H1 (cell line): ENCODE results near the gene SMIM44. TPM values are rescaled to one million over a fixed set of nuclear protein-coding genes. Genes with fewer than 3 reads are reported as not detected.

Source experiments
- CTCF ChIA-PET: fragments of 300-600 bp; sonication (Branson Sonifier 250); formaldehyde crosslinking; loops from one replicate; lab custom pipeline; 2021; ENCODE audit not compliant: partially characterized antibody; lab: Charles Lee
- POLR2A ChIA-PET: fragments of 300-600 bp; sonication (Branson Sonifier 250); formaldehyde crosslinking; loops from one replicate; lab custom pipeline; 2021; ENCODE audit warnings: inconsistent platforms; ENCODE audit not compliant: partially characterized antibody; lab: Charles Lee
- DNase-seq, 2 experiments: peaks; one replicate each; pipeline versions ENCODE4 v3.0.0 to v3.0.0-alpha.2; 2010 to 2022; ENCODE audit warnings: low spot score in 2 of 2, low read depth in 1 of 2, mixed read lengths in 1 of 2
- FAIRE-seq: peaks from 2 replicates; lab custom pipeline; 2011; peaks lifted over from hg19 to GRCh38; lab: Jason Lieb, UNC
- H2AFZ ChIP-seq: 2 replicates; pipeline ENCODE4 v1.8.1; 2012; ENCODE audit warnings: low read length, inconsistent platforms
- H2AK5ac ChIP-seq: 2 replicates; pipeline ENCODE4 v1.6.1; 2013; ENCODE audit warnings: low read depth, low read length
- H2BK120ac ChIP-seq: replicated peaks from 2 replicates; pipeline ENCODE3; 2013; ENCODE audit warnings: low read depth, low read length, inconsistent platforms
- H2BK12ac ChIP-seq: 2 replicates; pipeline ENCODE4 v1.6.1; 2013; ENCODE audit warnings: low read depth, low read length
- H2BK15ac ChIP-seq: 2 replicates; pipeline ENCODE4 v1.6.1; 2013; ENCODE audit warnings: low read length
- H2BK20ac ChIP-seq: 2 replicates; pipeline ENCODE4 v1.6.1; 2013; ENCODE audit warnings: low read length
- H2BK5ac ChIP-seq: 2 replicates; pipeline ENCODE4 v1.6.1; 2013; ENCODE audit warnings: low read depth, low read length
- H3K14ac ChIP-seq: 2 replicates; pipeline ENCODE4 v1.6.1; 2013; ENCODE audit warnings: inconsistent platforms; ENCODE audit not compliant: insufficient read length
- H3K18ac ChIP-seq: 2 replicates; pipeline ENCODE4 v1.6.1; 2013; ENCODE audit warnings: low read length; ENCODE audit errors: extremely low read depth
- H3K23ac ChIP-seq: 2 replicates; pipeline ENCODE4 v1.6.1; 2013; ENCODE audit warnings: inconsistent platforms; ENCODE audit not compliant: insufficient read length
- H3K23me2 ChIP-seq: 2 replicates; pipeline ENCODE4 v1.6.1; 2013; ENCODE audit warnings: low read depth, low read length
- H3K27ac ChIP-seq: 2 replicates; pipeline ENCODE4 v1.6.1; 2011; ENCODE audit warnings: low read depth, low read length, inconsistent platforms
- H3K27me3 ChIP-seq, 4 experiments: replicated peaks in 1 of 4; 1 replicate in 1 of 4; 2 replicates in 3 of 4; pipeline versions ENCODE4 v1.6.1 to v1.8.1; 2011 to 2013; ENCODE audit warnings: low read length in 3 of 4, mild to moderate bottlenecking in 3 of 4, inconsistent platforms in 2 of 4, mixed read lengths in 2 of 4, moderate library complexity in 1 of 4; ENCODE audit not compliant: control insufficient read depth in 3 of 4, insufficient read depth in 3 of 4; ENCODE audit errors: extremely low read depth in 1 of 4
- H3K36me3 ChIP-seq, 4 experiments: 2 replicates each; pipeline versions ENCODE4 v1.6.1 to v1.8.1; 2011 to 2013; ENCODE audit warnings: mild to moderate bottlenecking in 4 of 4, low read length in 3 of 4, moderate library complexity in 2 of 4, control low read depth in 1 of 4, inconsistent platforms in 1 of 4; ENCODE audit not compliant: insufficient read depth in 4 of 4, control insufficient read depth in 2 of 4
- H3K4ac ChIP-seq: replicated peaks from 2 replicates; pipeline ENCODE3; 2013; ENCODE audit warnings: low read length, low read depth, mixed read lengths, inconsistent platforms; ENCODE audit not compliant: insufficient read length
- H3K4me1 ChIP-seq, 4 experiments: replicated peaks in 1 of 4; 1 replicate in 1 of 4; 2 replicates in 3 of 4; pipeline versions ENCODE4 v1.6.1 to v1.8.1; 2011 to 2013; ENCODE audit warnings: low read length in 3 of 4, inconsistent platforms in 2 of 4, mixed read lengths in 1 of 4; ENCODE audit not compliant: insufficient read depth in 4 of 4, control insufficient read depth in 3 of 4
- H3K4me2 ChIP-seq, 2 experiments: 2 replicates each; pipeline versions ENCODE4 v1.6.1 to v1.8.1; 2011 to 2013; ENCODE audit warnings: low read depth in 2 of 2, low read length in 2 of 2, control low read depth in 1 of 2, inconsistent platforms in 1 of 2, mild to moderate bottlenecking in 1 of 2; ENCODE audit not compliant: insufficient read depth in 1 of 2
- H3K4me3 ChIP-seq, 4 experiments: fragments of 200-600, 300-600 bp in 1 of 4; sonication (generic), shearing (Covaris generic), sonication (Bioruptor Twin) in 1 of 4; 2 replicates each; pipeline versions ENCODE4 v1.5.1 to v1.8.1; 2011 to 2016; ENCODE audit warnings: low read length in 4 of 4, low read depth in 3 of 4, control low read depth in 2 of 4, inconsistent platforms in 2 of 4, mild to moderate bottlenecking in 2 of 4, mixed read lengths in 1 of 4, moderate library complexity in 1 of 4; ENCODE audit not compliant: insufficient read depth in 2 of 4; ENCODE audit errors: extremely low read depth in 1 of 4
- H3K56ac ChIP-seq: replicated peaks from 2 replicates; pipeline ENCODE3; 2013; ENCODE audit warnings: low read depth, mild to moderate bottlenecking, mixed read lengths, low read length, inconsistent platforms; ENCODE audit not compliant: insufficient read length
- H3K79me1 ChIP-seq: 2 replicates; pipeline ENCODE4 v1.6.1; 2013; ENCODE audit warnings: low read depth, low read length, control low read depth
- H3K79me2 ChIP-seq, 2 experiments: 2 replicates each; pipeline versions ENCODE4 v1.6.1 to v1.8.1; 2012 to 2013; ENCODE audit warnings: low read length in 2 of 2, mild to moderate bottlenecking in 2 of 2, inconsistent platforms in 1 of 2; ENCODE audit not compliant: insufficient read depth in 2 of 2, control insufficient read depth in 1 of 2
- H3K9ac ChIP-seq, 4 experiments: replicated peaks in 1 of 4; 1 replicate in 1 of 4; 2 replicates in 3 of 4; pipeline versions ENCODE4 v1.6.1 to v1.8.1; 2011 to 2013; ENCODE audit warnings: low read depth in 3 of 4, low read length in 3 of 4, control low read depth in 2 of 4, mild to moderate bottlenecking in 2 of 4, moderate library complexity in 2 of 4, inconsistent platforms in 1 of 4; ENCODE audit errors: extremely low read depth in 1 of 4
- H3K9me3 ChIP-seq, 2 experiments: 2 replicates each; pipeline versions ENCODE4 v1.6.1 to v1.8.1; 2012 to 2013; ENCODE audit warnings: mild to moderate bottlenecking in 2 of 2, moderate library complexity in 2 of 2, control low read depth in 1 of 2, inconsistent platforms in 1 of 2, low read depth in 1 of 2, low read length in 1 of 2, mixed read lengths in 1 of 2; ENCODE audit not compliant: insufficient read depth in 2 of 2
- H4K20me1 ChIP-seq, 2 experiments: replicated peaks in 1 of 2; 2 replicates each; pipeline versions ENCODE3 to v1.8.1; 2011 to 2013; ENCODE audit warnings: inconsistent platforms in 2 of 2, low read length in 2 of 2, mild to moderate bottlenecking in 1 of 2; ENCODE audit not compliant: insufficient read depth in 2 of 2, control insufficient read depth in 1 of 2
- H4K5ac ChIP-seq: 2 replicates; pipeline ENCODE4 v1.6.1; 2013; ENCODE audit warnings: low read length, low read depth, mixed read lengths, inconsistent platforms; ENCODE audit not compliant: insufficient read length
- H4K8ac ChIP-seq: 2 replicates; pipeline ENCODE4 v1.8.0; 2013; ENCODE audit warnings: mild to moderate bottlenecking, moderate library complexity, low read length, inconsistent platforms; ENCODE audit not compliant: insufficient read depth; ENCODE audit errors: extremely low read depth
- H4K91ac ChIP-seq: replicated peaks from 2 replicates; pipeline ENCODE3; 2013; ENCODE audit warnings: low read length, mixed read lengths, inconsistent platforms; ENCODE audit not compliant: insufficient read length
- GABPA ChIP-seq: IDR thresholded peaks from 2 replicates; pipeline ENCODE4 v1.6.1; 2011; ENCODE audit warnings: mild to moderate bottlenecking, low read length, moderate library complexity, borderline replicate concordance; ENCODE audit not compliant: insufficient read depth
- MAFK ChIP-seq: IDR thresholded peaks from 2 replicates; pipeline ENCODE4 v1.6.1; 2012; ENCODE audit warnings: low read depth, mild to moderate bottlenecking, improper control_type of control experiment, low read length
- POU5F1 ChIP-seq: IDR thresholded peaks from 2 replicates; pipeline ENCODE4 v1.6.1; 2011; ENCODE audit warnings: low read depth, mild to moderate bottlenecking, low read length, moderate library complexity
- WGBS, 2 experiments: shearing (Covaris generic) in 1 of 2; methylation state at CpG; one replicate each; pipeline versions ENCODE4 v1.1.6 to v1.1.7; 2013 to 2015; ENCODE audit warnings: low lambda C conversion rate in 2 of 2, mixed read lengths in 2 of 2, inconsistent platforms in 1 of 2, low coverage in 1 of 2, missing lambda C conversion rate in 1 of 2; ENCODE audit not compliant: insufficient replicate concordance in 2 of 2, insufficient coverage in 1 of 2, insufficient read length in 1 of 2; ENCODE audit errors: extremely low coverage in 1 of 2, missing lambda C conversion rate in 1 of 2; 5-methylcytosine and 5-hydroxymethylcytosine counted together
- polyA plus RNA-seq, 7 experiments: library from polyadenylated mRNA; depleted of rRNA in 3 of 7; stranded (reverse) in 5 of 7; unstranded in 2 of 7; fragments of >200 nt in 5 of 7; fragments of 200-250 nt in 2 of 7; gene quantifications; 1 replicate in 5 of 7; 2 replicates in 1 of 7; 4 replicates in 1 of 7; pipeline versions ENCODE4 v1.2.1 to v1.2.3, GENCODE V29; 2011 to 2013; ENCODE audit warnings: missing spikeins in 2 of 7, mixed read lengths in 2 of 7
- total RNA-seq: library from RNA; stranded (reverse); fragmentation: NEBNext Ultra II Directional; extraction: Animal tissue kit (Norgen Biotek cat#: 25700); gene quantifications from 2 replicates; pipeline ENCODE4 v1.2.1, GENCODE V29; 2021
- TF ChIP-seq, protein P1 (sequence below), 3 experiments: IDR thresholded peaks; 1 replicate in 2 of 3; 2 replicates in 1 of 3; pipeline versions ENCODE4 v1.5.1 to v1.6.1; 2011; ENCODE audit warnings: low read length in 3 of 3, mild to moderate bottlenecking in 3 of 3, inconsistent platforms in 2 of 3, low read depth in 1 of 3, moderate library complexity in 1 of 3; ENCODE audit not compliant: insufficient read depth in 1 of 3; ENCODE audit errors: control extremely low read depth in 1 of 3

Gene SMIM44
- total and polyA plus RNA-seq, 2 of the 8 experiments (the other 6 are each of a cell fraction or from before 2014, with no cell fraction given) = not detected

DNA sequence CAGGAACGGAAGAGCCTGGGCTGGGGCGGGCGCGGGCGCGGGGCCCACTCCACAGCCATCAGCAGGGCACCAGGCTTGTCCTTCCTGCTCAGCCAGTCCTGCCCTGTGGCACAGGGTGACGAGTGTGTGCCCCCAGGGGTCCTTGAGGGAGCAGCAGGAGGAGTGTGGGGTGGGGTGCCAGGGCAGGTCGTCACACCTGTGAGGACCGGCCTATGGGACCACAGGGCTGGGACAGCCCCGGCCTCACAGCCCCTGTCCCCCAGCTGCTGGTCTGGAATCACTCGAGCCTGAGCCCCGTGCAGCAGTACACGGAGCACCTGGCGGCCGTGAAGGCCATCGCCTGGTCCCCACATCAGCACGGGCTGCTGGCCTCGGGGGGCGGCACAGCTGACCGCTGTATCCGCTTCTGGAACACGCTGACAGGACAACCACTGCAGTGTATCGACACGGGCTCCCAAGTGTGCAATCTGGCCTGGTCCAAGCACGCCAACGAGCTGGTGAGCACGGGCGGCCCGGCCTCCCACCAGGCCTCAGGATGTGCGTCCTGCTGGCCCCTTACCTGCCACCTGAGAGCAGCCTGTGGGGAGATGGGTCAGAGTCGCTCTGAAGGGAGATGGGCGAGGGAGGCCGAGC is 49.0 kb upstream of the SMIM44 start:
- H3K4ac ChIP-seq = no peak overlapping the region
- no peak overlapping the region; the same call in 1 of the 2 replicates for H4K8ac ChIP-seq
- H2BK15ac ChIP-seq = no peak overlapping the region
- no peak overlapping the region for H2BK120ac ChIP-seq
- no peak overlapping the region for H3K23ac ChIP-seq
- no peak overlapping the region for H2BK12ac ChIP-seq
- no peak overlapping the region for H2BK5ac ChIP-seq
- no peak overlapping the region for H3K27ac ChIP-seq
- H2AK5ac ChIP-seq = no peak overlapping the region
- ChIA-PET POLR2A (interaction anchor here (0.6 to 2.1 kb wide), 11 partner anchors 10 to 45 kb away, joined by 3 to 7 read pairs (median 3); partner anchors contain the start of gene MFSD12), CTCF (interaction anchor here (0.6 to 6.9 kb wide), 5 partner anchors 12 to 45 kb away, joined by 3 to 54 read pairs (median 4); partner anchors contain the start of gene MFSD12)
- no peak overlapping the region for H2BK20ac ChIP-seq
- H3K9me3 ChIP-seq = no peaks in the 10 kb centered on the region
- no peaks in the 10 kb centered on the region for H3K79me1 ChIP-seq
- no peak overlapping the region for H4K5ac ChIP-seq
- no peak overlapping the region for H3K4me3 ChIP-seq
- H4K91ac ChIP-seq = no peak overlapping the region
- 95% methylated on average over 29 of the region's 33 CpGs; no CpG with 5 or more reads in 1 of the 2 experiments for WGBS, 2 experiments
- no peak overlapping the region for H3K18ac ChIP-seq
- no peaks in the 10 kb centered on the region; a peak in 1 of 7 replicates for H3K4me1 ChIP-seq
- H3K36me3 ChIP-seq = peaks cover 7 to 40% (median 26%) of the 10 kb centered on the region in 4 experiments; a peak in 7 of 8 replicates
- peaks cover 9% of the 10 kb centered on the region; the same call in 1 of the 2 replicates for H3K23me2 ChIP-seq
- H3K79me2 ChIP-seq = no peaks in the 10 kb centered on the region
- H3K27me3 ChIP-seq = no peaks in the 10 kb centered on the region
- peaks cover 1 to 9% of the 10 kb centered on the region in 2 experiments for H4K20me1 ChIP-seq
- FAIRE-seq (no peak), DNase-seq (no peak)
- no peak overlapping the region for H3K4me2 ChIP-seq
- H2AFZ ChIP-seq = no peak overlapping the region
- H3K9ac ChIP-seq = no peak overlapping the region
- no peak overlapping the region for H3K14ac ChIP-seq
- no peak overlapping the region for H3K56ac ChIP-seq
- no peak for TF ChIP-seq GABPA
- TF ChIP-seq POU5F1 = no peak
- TF ChIP-seq, protein P1, sequence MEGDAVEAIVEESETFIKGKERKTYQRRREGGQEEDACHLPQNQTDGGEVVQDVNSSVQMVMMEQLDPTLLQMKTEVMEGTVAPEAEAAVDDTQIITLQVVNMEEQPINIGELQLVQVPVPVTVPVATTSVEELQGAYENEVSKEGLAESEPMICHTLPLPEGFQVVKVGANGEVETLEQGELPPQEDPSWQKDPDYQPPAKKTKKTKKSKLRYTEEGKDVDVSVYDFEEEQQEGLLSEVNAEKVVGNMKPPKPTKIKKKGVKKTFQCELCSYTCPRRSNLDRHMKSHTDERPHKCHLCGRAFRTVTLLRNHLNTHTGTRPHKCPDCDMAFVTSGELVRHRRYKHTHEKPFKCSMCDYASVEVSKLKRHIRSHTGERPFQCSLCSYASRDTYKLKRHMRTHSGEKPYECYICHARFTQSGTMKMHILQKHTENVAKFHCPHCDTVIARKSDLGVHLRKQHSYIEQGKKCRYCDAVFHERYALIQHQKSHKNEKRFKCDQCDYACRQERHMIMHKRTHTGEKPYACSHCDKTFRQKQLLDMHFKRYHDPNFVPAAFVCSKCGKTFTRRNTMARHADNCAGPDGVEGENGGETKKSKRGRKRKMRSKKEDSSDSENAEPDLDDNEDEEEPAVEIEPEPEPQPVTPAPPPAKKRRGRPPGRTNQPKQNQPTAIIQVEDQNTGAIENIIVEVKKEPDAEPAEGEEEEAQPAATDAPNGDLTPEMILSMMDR (IDR thresholded peaks at IDR 0.05; ENCODE audit: control extremely low read depth in 1 of 3, insufficient read depth in 1 of 3, low read depth in 1 of 3, low read length in 3 of 3) = no peak
- no peak for TF ChIP-seq MAFK
